SK-N-SH (cell line): ENCODE results near the gene HEXD. TPM values are rescaled to one million over a fixed set of nuclear protein-coding genes. Genes with fewer than 3 reads are reported as not detected.

ENCODE experiments used
- CTCF ChIA-PET: fragments of 300-600, 350-600 bp; formaldehyde crosslinking; extraction: SDS; loops from one replicate; lab custom pipeline; 2021; lab: Yijun Ruan, JAX
- POLR2A ChIA-PET: fragments of 350-600 bp; sonication (Branson Sonifier 250); formaldehyde crosslinking; extraction: SDS; loops from one replicate; lab custom pipeline; 2020; ENCODE audit warnings: antibody characterized with exemption, inconsistent platforms; lab: Yijun Ruan, JAX
- DNase-seq: peaks from one replicate; pipeline ENCODE4 v3.0.0; 2012
- H2AFZ ChIP-seq: fragments of 200-600 bp; sonication (generic); 2 replicates; pipeline ENCODE4 v1.8.1; 2016; ENCODE audit warnings: antibody characterized with exemption, mild to moderate bottlenecking, low read depth
- H3F3A ChIP-seq: fragments of 200-600 bp; sonication (generic); replicated peaks from 2 replicates; pipeline ENCODE3; 2016; ENCODE audit warnings: antibody characterized with exemption, mild to moderate bottlenecking; ENCODE audit not compliant: insufficient read depth
- H3K27ac ChIP-seq, 2 experiments: fragments of 200-500 bp in 1 of 2; fragments of 200-600 bp in 1 of 2; sonication (Bioruptor generic) in 1 of 2; sonication (generic), shearing (Covaris generic) in 1 of 2; 2 replicates each; pipeline versions ENCODE4 v1.5.1 to v1.6.1; 2014 to 2016; ENCODE audit warnings: low read depth in 2 of 2, inconsistent platforms in 1 of 2, low read length in 1 of 2, mild to moderate bottlenecking in 1 of 2, mixed read lengths in 1 of 2
- H3K27me3 ChIP-seq: fragments of 200-600 bp; sonication (generic), shearing (Covaris generic); 2 replicates; pipeline ENCODE4 v1.6.1; 2016; ENCODE audit warnings: mixed run types; ENCODE audit not compliant: insufficient read depth
- H3K36me3 ChIP-seq, 2 experiments: fragments of 200-500 bp in 1 of 2; fragments of 200-600 bp in 1 of 2; sonication (Bioruptor generic) in 1 of 2; sonication (generic) in 1 of 2; replicated peaks in 1 of 2; 2 replicates each; pipeline versions ENCODE3 to v1.5.1; 2014 to 2016; ENCODE audit warnings: low read length in 1 of 2, mild to moderate bottlenecking in 1 of 2; ENCODE audit not compliant: insufficient read depth in 2 of 2, control insufficient read depth in 1 of 2
- H3K4me1 ChIP-seq, 2 experiments: fragments of 200-500 bp in 1 of 2; fragments of 200-600 bp in 1 of 2; sonication (Bioruptor generic) in 1 of 2; sonication (generic), shearing (Covaris generic) in 1 of 2; 2 replicates each; pipeline versions ENCODE4 v1.5.1 to v1.6.1; 2014 to 2016; ENCODE audit warnings: low read depth in 1 of 2, low read length in 1 of 2, mixed run types in 1 of 2; ENCODE audit not compliant: insufficient read depth in 2 of 2, control insufficient read depth in 1 of 2
- H3K4me2 ChIP-seq: fragments of 200-600 bp; sonication (generic), shearing (Covaris generic); 2 replicates; pipeline ENCODE4 v1.6.1; 2017; ENCODE audit warnings: mixed run types
- H3K4me3 ChIP-seq, 2 experiments: fragments of 200-500 bp in 1 of 2; fragments of 200-600 bp in 1 of 2; sonication (Bioruptor generic) in 1 of 2; sonication (generic), shearing (Covaris generic) in 1 of 2; 2 replicates each; pipeline versions ENCODE4 v1.5.1 to v1.8.1; 2014 to 2016; ENCODE audit warnings: low read depth in 2 of 2, inconsistent platforms in 1 of 2, low read length in 1 of 2, mild to moderate bottlenecking in 1 of 2, mixed read lengths in 1 of 2, moderate library complexity in 1 of 2
- H3K79me2 ChIP-seq: fragments of 200-600 bp; sonication (generic); 2 replicates; pipeline ENCODE4 v1.8.1; 2017; ENCODE audit warnings: mild to moderate bottlenecking; ENCODE audit not compliant: insufficient read depth
- H3K9ac ChIP-seq: fragments of 200-600 bp; sonication (generic); 2 replicates; pipeline ENCODE4 v1.6.1; 2017; ENCODE audit warnings: mixed run types
- H3K9me2 ChIP-seq: fragments of 200-600 bp; sonication (generic); 2 replicates; pipeline ENCODE4 v1.6.1; 2017; ENCODE audit warnings: mixed run types
- H3K9me3 ChIP-seq: fragments of 200-600 bp; sonication (generic); 2 replicates; pipeline ENCODE4 v1.6.1; 2017; ENCODE audit warnings: mixed run types, mild to moderate bottlenecking, moderate library complexity
- H4K20me1 ChIP-seq: fragments of 200-600 bp; sonication (generic); 2 replicates; pipeline ENCODE4 v1.6.1; 2017; ENCODE audit warnings: mild to moderate bottlenecking, mixed run types; ENCODE audit not compliant: insufficient read depth
- CHD2 ChIP-seq: fragments of 150-350 bp; IDR thresholded peaks from 2 replicates; pipeline ENCODE4 v1.6.1; 2018; ENCODE audit warnings: low read length; ENCODE audit not compliant: partially characterized antibody
- EP300 ChIP-seq, 2 experiments: IDR thresholded peaks; 2 replicates each; pipeline versions ENCODE4 v1.4.0 to v1.6.1; 2012; ENCODE audit warnings: borderline replicate concordance in 1 of 2, low read depth in 1 of 2, low read length in 1 of 2
- FOXJ3 ChIP-seq: sonication (generic); formaldehyde crosslinking; IDR thresholded peaks from 2 replicates; pipeline ENCODE4 v1.5.1; 2020; ENCODE audit warnings: mild to moderate bottlenecking, missing genetic modification reagents
- GABPA ChIP-seq: IDR thresholded peaks from 2 replicates; pipeline ENCODE4 v1.4.0; 2012; ENCODE audit warnings: low read depth, mild to moderate bottlenecking
- JUND ChIP-seq: IDR thresholded peaks from 2 replicates; pipeline ENCODE4 v1.4.0; 2012
- NFIC ChIP-seq: IDR thresholded peaks from 2 replicates; pipeline ENCODE4 v1.4.0; 2012; ENCODE audit warnings: borderline replicate concordance
- NRF1 ChIP-seq: IDR thresholded peaks from 2 replicates; pipeline ENCODE4 v1.6.1; 2012; ENCODE audit warnings: low read depth, mild to moderate bottlenecking, low read length
- RCOR1 ChIP-seq: fragments of 150-350 bp; IDR thresholded peaks from 2 replicates; pipeline ENCODE4 v1.6.1; 2017; ENCODE audit warnings: antibody characterized with exemption, low read length
- RFX5 ChIP-seq: IDR thresholded peaks from 2 replicates; pipeline ENCODE4 v1.6.1; 2012; ENCODE audit warnings: mild to moderate bottlenecking, improper control_type of control experiment, low read length
- RXRA ChIP-seq: IDR thresholded peaks from 2 replicates; pipeline ENCODE4 v1.4.0; 2012; ENCODE audit warnings: low read depth, mild to moderate bottlenecking, borderline replicate concordance
- SIN3A ChIP-seq: IDR thresholded peaks from 2 replicates; pipeline ENCODE4 v1.6.1; 2012; ENCODE audit warnings: low read depth, mild to moderate bottlenecking, low read length, moderate library complexity, borderline replicate concordance
- SMC3 ChIP-seq: IDR thresholded peaks from 2 replicates; pipeline ENCODE4 v1.6.1; 2012; ENCODE audit warnings: low read depth, low read length, improper control_type of control experiment
- TEAD4 ChIP-seq: IDR thresholded peaks from 2 replicates; pipeline ENCODE4 v1.4.0; 2012; ENCODE audit warnings: mild to moderate bottlenecking, borderline replicate concordance; ENCODE audit not compliant: insufficient read depth
- YY1 ChIP-seq: IDR thresholded peaks from 2 replicates; pipeline ENCODE4 v1.4.0; 2012; ENCODE audit warnings: low read depth, mild to moderate bottlenecking
- WGBS: methylation state at CpG from one replicate; pipeline ENCODE4 v1.1.6; 2017; ENCODE audit warnings: low lambda C conversion rate; 5-methylcytosine and 5-hydroxymethylcytosine counted together
- polyA plus RNA-seq, 3 experiments: library from polyadenylated mRNA; depleted of rRNA; stranded (reverse); fragments of >200 nt; gene quantifications; 2 replicates each; pipeline ENCODE4 v1.2.3, GENCODE V29; 2012
- TF ChIP-seq, protein P1 (sequence below): IDR thresholded peaks from 2 replicates; pipeline ENCODE4 v1.4.0; 2012; ENCODE audit warnings: low read depth, borderline replicate concordance
- TF ChIP-seq, protein P2 (sequence below): fragments of 150-350 bp; IDR thresholded peaks from 2 replicates; pipeline ENCODE4 v1.6.1; 2017; ENCODE audit warnings: antibody characterized with exemption, low read length, low read depth, borderline replicate concordance
- TF ChIP-seq, protein P3 (sequence below): fragments of 150-350 bp; IDR thresholded peaks from 2 replicates; pipeline ENCODE4 v1.6.1; 2016; ENCODE audit warnings: mild to moderate bottlenecking, low read depth, low read length

The HEXD gene
- polyA plus RNA-seq, 1 of the 3 experiments (the other 2 are of a cell fraction): 38.8 TPM

DNA sequence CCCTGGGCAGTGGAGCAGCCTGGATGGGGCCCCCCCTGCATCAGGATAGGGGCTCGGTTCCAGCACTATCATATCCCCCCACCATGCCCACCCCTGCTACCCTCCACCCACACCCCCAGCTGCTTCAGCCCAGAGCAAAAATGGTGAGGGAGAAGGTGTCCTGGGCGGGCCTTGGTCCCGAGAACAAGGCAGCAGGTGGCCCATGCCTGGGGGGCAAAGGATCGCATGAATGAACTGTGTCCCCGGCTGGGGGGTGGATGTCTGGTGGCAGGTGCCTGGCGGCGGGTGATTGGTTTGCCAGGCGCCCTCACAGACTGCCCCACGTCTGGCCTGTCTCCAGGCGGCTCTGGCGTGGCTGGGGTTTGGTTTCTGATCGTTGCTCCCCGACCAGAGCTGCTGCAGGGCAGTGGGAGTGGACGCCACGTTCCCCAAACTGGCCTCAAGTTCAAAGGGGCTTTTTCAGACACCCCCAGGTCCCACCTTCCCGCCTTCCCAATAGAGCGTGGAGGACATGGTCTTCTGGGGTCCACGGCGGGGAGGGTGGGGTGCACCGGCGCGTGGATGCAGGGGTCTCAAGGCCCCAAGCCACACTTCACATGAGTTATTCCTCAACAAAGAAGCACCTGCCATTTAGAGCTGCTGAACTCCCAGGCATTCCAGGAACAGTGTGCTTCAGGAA lies 34.0 kb upstream of the HEXD start:
- ChIA-PET CTCF (interaction anchor here (0.7 to 2.6 kb wide), 15 partner anchors 8 to 148 kb away, joined by 3 to 9 read pairs (median 3); partner anchors contain the start of genes OGFOD3 and UTS2R), POLR2A (interaction anchor here (0.6 kb wide), 1 partner anchor 145 kb away, joined by 3 read pairs; no protein-coding TSS in a partner anchor)
- peak overlapping the region; percentile 40; the same call in 1 of the 2 replicates for H3K4me2 ChIP-seq
- peak overlapping the region in 1 of 2 experiments; percentile 70; a peak in 2 of 4 replicates for H3K27ac ChIP-seq
- 0 out of 2 replicates have a peak, but pooled peaks cover 8% of the 10 kb centered on the region for H4K20me1 ChIP-seq
- peaks cover 6 to 62% of the 10 kb centered on the region in 2 experiments; a peak in 2 of 4 replicates for H3K4me1 ChIP-seq
- no peaks in the 10 kb centered on the region for H3K79me2 ChIP-seq
- peak; percentile 75 for DNase-seq
- no peaks in the 10 kb centered on the region for H3K9me3 ChIP-seq
- peaks cover 6% of the 10 kb centered on the region for H3F3A ChIP-seq
- H3K27me3 ChIP-seq: peaks cover 16% of the 10 kb centered on the region
- H3K9ac ChIP-seq: no peak overlapping the region
- H3K36me3 ChIP-seq: no peaks in the 10 kb centered on the region
- H3K4me3 ChIP-seq: no peak overlapping the region
- H3K9me2 ChIP-seq: no peaks in the 10 kb centered on the region
- 59% methylated on average over 15 of the region's 22 CpGs for WGBS
- H2AFZ ChIP-seq: no peak overlapping the region
- TF ChIP-seq, protein P1, sequence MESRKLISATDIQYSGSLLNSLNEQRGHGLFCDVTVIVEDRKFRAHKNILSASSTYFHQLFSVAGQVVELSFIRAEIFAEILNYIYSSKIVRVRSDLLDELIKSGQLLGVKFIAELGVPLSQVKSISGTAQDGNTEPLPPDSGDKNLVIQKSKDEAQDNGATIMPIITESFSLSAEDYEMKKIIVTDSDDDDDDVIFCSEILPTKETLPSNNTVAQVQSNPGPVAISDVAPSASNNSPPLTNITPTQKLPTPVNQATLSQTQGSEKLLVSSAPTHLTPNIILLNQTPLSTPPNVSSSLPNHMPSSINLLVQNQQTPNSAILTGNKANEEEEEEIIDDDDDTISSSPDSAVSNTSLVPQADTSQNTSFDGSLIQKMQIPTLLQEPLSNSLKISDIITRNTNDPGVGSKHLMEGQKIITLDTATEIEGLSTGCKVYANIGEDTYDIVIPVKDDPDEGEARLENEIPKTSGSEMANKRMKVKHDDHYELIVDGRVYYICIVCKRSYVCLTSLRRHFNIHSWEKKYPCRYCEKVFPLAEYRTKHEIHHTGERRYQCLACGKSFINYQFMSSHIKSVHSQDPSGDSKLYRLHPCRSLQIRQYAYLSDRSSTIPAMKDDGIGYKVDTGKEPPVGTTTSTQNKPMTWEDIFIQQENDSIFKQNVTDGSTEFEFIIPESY: no peak
- peak in 1 of 2 experiments; percentile 55; a peak in 1 of 4 replicates for TF ChIP-seq EP300 (IDR thresholded peaks at IDR 0.05; ENCODE audit: borderline replicate concordance in 1 of 2, low read depth in 1 of 2, low read length in 1 of 2)

DNA sequence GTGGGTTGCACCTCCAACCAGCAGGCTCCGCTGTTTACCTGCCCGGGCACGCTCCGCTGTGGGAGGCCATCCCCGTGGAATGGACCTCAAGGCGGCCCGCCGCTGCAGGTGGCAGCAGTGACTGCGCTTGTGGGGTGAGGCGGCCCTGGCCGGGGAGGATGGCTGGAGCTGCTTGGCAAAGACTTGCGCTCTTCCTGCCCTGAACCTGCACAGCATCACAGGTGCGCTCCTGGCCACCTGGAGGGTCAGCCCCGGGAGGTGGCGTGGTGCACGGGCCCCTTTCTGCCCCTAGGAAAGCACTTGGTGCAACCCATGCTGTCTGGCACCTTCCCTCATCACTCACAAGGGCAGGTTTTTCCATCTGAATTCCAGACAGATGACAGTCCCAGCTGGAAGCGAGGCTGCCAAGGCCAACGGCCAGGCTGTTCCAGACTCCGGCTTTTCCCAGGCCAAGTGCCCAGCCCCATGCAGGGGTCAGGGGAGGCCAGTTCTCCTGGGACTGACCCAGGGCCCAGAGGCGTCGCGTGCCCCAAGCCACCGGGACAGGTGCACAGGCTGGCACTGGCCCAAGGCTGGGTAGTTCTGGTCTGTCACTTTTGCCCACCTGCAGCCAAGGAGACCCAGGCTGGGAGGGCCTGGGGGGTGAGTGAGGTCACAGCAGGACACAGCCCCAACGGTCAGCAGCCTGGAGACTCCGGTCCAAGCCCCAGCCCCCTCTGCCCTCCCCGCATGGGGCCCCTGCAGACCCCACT lies 33.2 kb upstream of the HEXD start:
- WGBS: 63% methylated on average over 24 of the region's 26 CpGs
- H3K4me1 ChIP-seq: peaks cover 6 to 60% of the 10 kb centered on the region in 2 experiments; a peak in 2 of 4 replicates
- peaks cover 8% of the 10 kb centered on the region; the same call in 1 of the 2 replicates for H4K20me1 ChIP-seq
- H3K4me2 ChIP-seq: peak overlapping the region; percentile 40
- no peak overlapping the region for H2AFZ ChIP-seq
- peak; percentile 59 for DNase-seq
- H3K79me2 ChIP-seq: no peaks in the 10 kb centered on the region
- peaks cover 9% of the 10 kb centered on the region for H3K27me3 ChIP-seq
- no peak overlapping the region for H3K9ac ChIP-seq
- no peaks in the 10 kb centered on the region for H3K9me3 ChIP-seq
- POLR2A ChIA-PET: interaction anchor here (1.2 kb wide), 1 partner anchor 15 kb away, joined by 4 read pairs; no protein-coding TSS in a partner anchor
- H3K4me3 ChIP-seq: no peak overlapping the region
- peak overlapping the region in 1 of 2 experiments; percentile 70; a peak in 2 of 4 replicates for H3K27ac ChIP-seq
- no peaks in the 10 kb centered on the region for H3K36me3 ChIP-seq
- H3F3A ChIP-seq: peaks cover 9% of the 10 kb centered on the region
- no peaks in the 10 kb centered on the region for H3K9me2 ChIP-seq
- CTCF ChIA-PET: interaction anchor here (0.9 to 2.6 kb wide), 14 partner anchors 9 to 149 kb away, joined by 3 to 9 read pairs (median 3); partner anchors contain the start of genes OGFOD3 and UTS2R
- TF ChIP-seq CHD2: no peak
- no peak for TF ChIP-seq SIN3A
- no peak for TF ChIP-seq RFX5
- no peak for TF ChIP-seq TEAD4
- TF ChIP-seq GABPA: no peak
- TF ChIP-seq YY1: no peak
- no peak for TF ChIP-seq EP300 (IDR thresholded peaks at IDR 0.05; ENCODE audit: borderline replicate concordance in 1 of 2, low read depth in 1 of 2, low read length in 1 of 2)
- TF ChIP-seq RXRA: no peak; the same call in 1 of the 2 replicates
- no peak for TF ChIP-seq NRF1
- TF ChIP-seq, protein P2, sequence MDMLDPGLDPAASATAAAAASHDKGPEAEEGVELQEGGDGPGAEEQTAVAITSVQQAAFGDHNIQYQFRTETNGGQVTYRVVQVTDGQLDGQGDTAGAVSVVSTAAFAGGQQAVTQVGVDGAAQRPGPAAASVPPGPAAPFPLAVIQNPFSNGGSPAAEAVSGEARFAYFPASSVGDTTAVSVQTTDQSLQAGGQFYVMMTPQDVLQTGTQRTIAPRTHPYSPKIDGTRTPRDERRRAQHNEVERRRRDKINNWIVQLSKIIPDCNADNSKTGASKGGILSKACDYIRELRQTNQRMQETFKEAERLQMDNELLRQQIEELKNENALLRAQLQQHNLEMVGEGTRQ: no peak
- TF ChIP-seq RCOR1: no peak
- TF ChIP-seq NFIC: peak; percentile 3; the same call in 1 of the 2 replicates
- no peak for TF ChIP-seq SMC3
- TF ChIP-seq FOXJ3: no peak
- no peak for TF ChIP-seq JUND
- TF ChIP-seq, protein P3, sequence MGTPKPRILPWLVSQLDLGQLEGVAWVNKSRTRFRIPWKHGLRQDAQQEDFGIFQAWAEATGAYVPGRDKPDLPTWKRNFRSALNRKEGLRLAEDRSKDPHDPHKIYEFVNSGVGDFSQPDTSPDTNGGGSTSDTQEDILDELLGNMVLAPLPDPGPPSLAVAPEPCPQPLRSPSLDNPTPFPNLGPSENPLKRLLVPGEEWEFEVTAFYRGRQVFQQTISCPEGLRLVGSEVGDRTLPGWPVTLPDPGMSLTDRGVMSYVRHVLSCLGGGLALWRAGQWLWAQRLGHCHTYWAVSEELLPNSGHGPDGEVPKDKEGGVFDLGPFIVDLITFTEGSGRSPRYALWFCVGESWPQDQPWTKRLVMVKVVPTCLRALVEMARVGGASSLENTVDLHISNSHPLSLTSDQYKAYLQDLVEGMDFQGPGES: no peak
